IMR-90 (cell line): ENCODE data around the gene CLEC16A. TPM values are rescaled to one million over a fixed set of nuclear protein-coding genes. Genes with fewer than 3 reads are reported as not detected.
A peak's percentile ranks its signal among the peaks of the same experiment; 100 is the strongest.

ENCODE experiments used
- ATAC-seq: fragments of 200-7000 bp; cut with Tn5 transposase; 2 replicates; pipeline ENCODE4 v1.9.1; 2020; ENCODE audit warnings: low read depth, mild to moderate bottlenecking, moderate library complexity
- BruUV-seq: library from RNA; stranded (reverse); fragments of 400-500 nt; replicated peaks from 2 replicates; lab custom pipeline; 2021; lab: Mats Ljungman, UMichigan
- CTCF ChIA-PET: fragments of 300-600 bp; formaldehyde crosslinking; extraction: SDS; loops from one replicate; lab custom pipeline; 2021; ENCODE audit warnings: antibody characterized with exemption; lab: Yijun Ruan, JAX
- POLR2A ChIA-PET: fragments of 300-600 bp; sonication (Branson Sonifier 250); formaldehyde crosslinking; loops from one replicate; lab custom pipeline; 2022; ENCODE audit warnings: antibody characterized with exemption; ENCODE audit not compliant: unreplicated experiment; lab: Charles Lee
- DNase-seq: peaks from one replicate; pipeline ENCODE4 v3.0.0; 2013
- H2AFZ ChIP-seq: replicated peaks from 2 replicates; pipeline ENCODE3; 2013; ENCODE audit warnings: low read length, mild to moderate bottlenecking; ENCODE audit not compliant: poor library complexity
- H2AK5ac ChIP-seq: 2 replicates; pipeline ENCODE4 v1.6.1; 2013; ENCODE audit warnings: low read depth, low read length, inconsistent platforms
- H2AK9ac ChIP-seq: replicated peaks from 2 replicates; pipeline ENCODE3; 2013; ENCODE audit warnings: mild to moderate bottlenecking, low read depth, low read length, moderate library complexity; ENCODE audit not compliant: poor library complexity
- H2BK120ac ChIP-seq: 2 replicates; pipeline ENCODE4 v1.6.1; 2013; ENCODE audit warnings: low read depth, low read length, inconsistent platforms
- H2BK15ac ChIP-seq: 3 replicates; pipeline ENCODE4 v1.6.1; 2013; ENCODE audit warnings: low read depth, low read length, inconsistent platforms
- H2BK20ac ChIP-seq: 2 replicates; pipeline ENCODE4 v1.6.1; 2013; ENCODE audit warnings: low read depth, mild to moderate bottlenecking, inconsistent platforms, low read length, moderate library complexity
- H2BK5ac ChIP-seq: 2 replicates; pipeline ENCODE4 v1.6.1; 2013; ENCODE audit warnings: mild to moderate bottlenecking, low read depth, low read length, inconsistent platforms; ENCODE audit not compliant: poor library complexity, severe bottlenecking
- H3K14ac ChIP-seq: replicated peaks from 2 replicates; pipeline ENCODE4 v1.6.1; 2013; ENCODE audit warnings: low read depth, low read length, inconsistent platforms
- H3K18ac ChIP-seq: 2 replicates; pipeline ENCODE4 v1.6.1; 2013; ENCODE audit warnings: low read depth, low read length, control low read depth
- H3K23ac ChIP-seq: 2 replicates; pipeline ENCODE4 v1.6.1; 2013; ENCODE audit warnings: low read depth, low read length, inconsistent platforms
- H3K27ac ChIP-seq: 2 replicates; pipeline ENCODE4 v1.5.1; 2013; ENCODE audit warnings: mild to moderate bottlenecking, control low read depth, low read length; ENCODE audit not compliant: insufficient read depth
- H3K27me3 ChIP-seq: 2 replicates; pipeline ENCODE4 v1.6.1; 2013; ENCODE audit warnings: low read length; ENCODE audit not compliant: control insufficient read depth, insufficient read depth
- H3K36me3 ChIP-seq: 2 replicates; pipeline ENCODE4 v1.6.1; 2013; ENCODE audit warnings: low read length, mixed read lengths; ENCODE audit not compliant: control insufficient read depth, insufficient read depth
- H3K4ac ChIP-seq: 2 replicates; pipeline ENCODE4 v1.6.1; 2013; ENCODE audit warnings: low read depth, low read length, inconsistent platforms
- H3K4me1 ChIP-seq: 2 replicates; pipeline ENCODE4 v1.6.1; 2013; ENCODE audit warnings: low read length, mixed read lengths; ENCODE audit not compliant: control insufficient read depth, insufficient read depth
- H3K4me2 ChIP-seq: 2 replicates; pipeline ENCODE4 v1.6.1; 2013; ENCODE audit warnings: low read depth, mild to moderate bottlenecking, control low read depth, low read length, moderate library complexity
- H3K4me3 ChIP-seq: 2 replicates; pipeline ENCODE4 v1.5.1; 2013; ENCODE audit warnings: low read depth, mild to moderate bottlenecking, control low read depth, low read length, moderate library complexity; ENCODE audit not compliant: insufficient read depth
- H3K56ac ChIP-seq: 2 replicates; pipeline ENCODE4 v1.6.1; 2013; ENCODE audit warnings: low read length, inconsistent platforms; ENCODE audit not compliant: insufficient read depth; ENCODE audit errors: extremely low read depth
- H3K79me1 ChIP-seq, 2 experiments: 2 replicates each; pipeline ENCODE4 v1.6.1; 2013; ENCODE audit warnings: low read length in 2 of 2, inconsistent platforms in 1 of 2, low read depth in 1 of 2
- H3K9ac ChIP-seq: 2 replicates; pipeline ENCODE4 v1.6.1; 2013; ENCODE audit warnings: low read depth, low read length, control low read depth
- H3K9me1 ChIP-seq: 2 replicates; pipeline ENCODE4 v1.6.1; 2013; ENCODE audit warnings: low read length, inconsistent platforms; ENCODE audit not compliant: insufficient read depth
- H3K9me3 ChIP-seq: 2 replicates; pipeline ENCODE4 v1.6.1; 2013; ENCODE audit warnings: low read length; ENCODE audit not compliant: control insufficient read depth, insufficient read depth
- H4K20me1 ChIP-seq: 2 replicates; pipeline ENCODE4 v1.6.1; 2013; ENCODE audit warnings: low read length, inconsistent platforms; ENCODE audit not compliant: insufficient read depth
- H4K5ac ChIP-seq: 2 replicates; pipeline ENCODE4 v1.6.1; 2013; ENCODE audit warnings: mild to moderate bottlenecking, low read depth, low read length, control low read depth
- H4K8ac ChIP-seq, 2 experiments: 2 replicates each; pipeline ENCODE4 v1.6.1; 2013; ENCODE audit warnings: low read depth in 2 of 2, low read length in 2 of 2, control low read depth in 1 of 2, inconsistent platforms in 1 of 2
- H4K91ac ChIP-seq: 2 replicates; pipeline ENCODE4 v1.6.1; 2013; ENCODE audit warnings: low read depth, low read length, inconsistent platforms; ENCODE audit not compliant: insufficient read depth
- CEBPB ChIP-seq: IDR thresholded peaks from 2 replicates; pipeline ENCODE4 v1.6.1; 2012; ENCODE audit warnings: low read depth, low read length, improper control_type of control experiment
- CHD1 ChIP-seq: IDR thresholded peaks from 2 replicates; pipeline ENCODE4 v1.6.1; 2012; ENCODE audit warnings: low read depth, low read length, improper control_type of control experiment
- FOS ChIP-seq: fragments of 150-350 bp; IDR thresholded peaks from 2 replicates; pipeline ENCODE4 v1.6.1; 2016; ENCODE audit warnings: low read depth, low read length
- MAFK ChIP-seq: IDR thresholded peaks from 2 replicates; pipeline ENCODE4 v1.6.1; 2012; ENCODE audit warnings: low read depth, low read length, improper control_type of control experiment
- NFE2L2 ChIP-seq: fragments of 150-350 bp; IDR thresholded peaks from 2 replicates; pipeline ENCODE4 v1.6.1; 2016; ENCODE audit warnings: low read depth, mild to moderate bottlenecking, low read length
- POLR2A ChIP-seq: IDR thresholded peaks from 2 replicates; pipeline ENCODE4 v1.6.1; 2012; ENCODE audit warnings: mild to moderate bottlenecking, low read depth, low read length
- RFX5 ChIP-seq: IDR thresholded peaks from 2 replicates; pipeline ENCODE4 v1.8.0; 2012; ENCODE audit warnings: low read depth, mild to moderate bottlenecking, low read length, moderate library complexity
- SMC3 ChIP-seq: fragments of 150-350 bp; IDR thresholded peaks from 2 replicates; pipeline ENCODE4 v1.6.1; 2016; ENCODE audit warnings: low read depth, mild to moderate bottlenecking, antibody characterized with exemption, low read length, moderate library complexity
- WGBS, 2 experiments: methylation state at CpG; one replicate each; pipeline versions ENCODE4 v1.1.5 to v1.1.7; 2013; ENCODE audit warnings: missing lambda C conversion rate in 2 of 2; ENCODE audit not compliant: insufficient read length in 1 of 2; ENCODE audit errors: extremely low coverage in 2 of 2; 5-methylcytosine and 5-hydroxymethylcytosine counted together
- dilution Hi-C: fragments of 300-500 bp; cut with HindIII; formaldehyde crosslinking; loops from one replicate; pipeline ENCODE4 v1.14.3; 2018; ENCODE audit warnings: low sequenced_read_pairs; ENCODE audit not compliant: unreplicated experiment
- in situ Hi-C: fragments of 300-500 bp; cut with MboI; formaldehyde crosslinking; loops from 3 replicates; pipeline ENCODE4 v1.14.3; 2019; ENCODE audit warnings: low sequenced_read_pairs, inconsistent platforms, mixed read lengths
- intact Hi-C: fragments of 100-400 bp; cut with micrococcal nuclease; formaldehyde crosslinking; loops from 2 replicates; pipeline ENCODE4 v1.10.0; 2022
- polyA plus RNA-seq, 3 experiments: library from polyadenylated mRNA; depleted of rRNA; stranded (reverse); fragments of >200 nt; gene quantifications; 2 replicates each; pipeline ENCODE4 v1.2.3, GENCODE V29; 2012; ENCODE audit warnings: low replicate concordance in 1 of 3
- total RNA-seq: library from RNA; depleted of rRNA; stranded (reverse); fragments of >200 nt; gene quantifications from 2 replicates; pipeline ENCODE4 v1.2.3, GENCODE V29; 2012
- TF ChIP-seq, protein P1 (sequence below): conservative IDR thresholded peaks from 2 replicates; pipeline ENCODE4 v1.5.1; 2012; ENCODE audit warnings: mild to moderate bottlenecking, low read depth, low read length, improper control_type of control experiment
- TF ChIP-seq, protein P2 (sequence below): fragments of 150-350 bp; IDR thresholded peaks from 2 replicates; pipeline ENCODE4 v1.6.1; 2016; ENCODE audit warnings: low read depth, mild to moderate bottlenecking, low read length, moderate library complexity, borderline replicate concordance
- TF ChIP-seq, protein P3 (sequence below): fragments of 150-350 bp; IDR thresholded peaks from 2 replicates; pipeline ENCODE4 v1.6.1; 2017; ENCODE audit warnings: mild to moderate bottlenecking, antibody characterized with exemption, low read length, low read depth

Gene CLEC16A
- total and polyA plus RNA-seq, 2 of the 4 experiments (the other 2 are of a cell fraction): 15.9 to 16.5 TPM

DNA sequence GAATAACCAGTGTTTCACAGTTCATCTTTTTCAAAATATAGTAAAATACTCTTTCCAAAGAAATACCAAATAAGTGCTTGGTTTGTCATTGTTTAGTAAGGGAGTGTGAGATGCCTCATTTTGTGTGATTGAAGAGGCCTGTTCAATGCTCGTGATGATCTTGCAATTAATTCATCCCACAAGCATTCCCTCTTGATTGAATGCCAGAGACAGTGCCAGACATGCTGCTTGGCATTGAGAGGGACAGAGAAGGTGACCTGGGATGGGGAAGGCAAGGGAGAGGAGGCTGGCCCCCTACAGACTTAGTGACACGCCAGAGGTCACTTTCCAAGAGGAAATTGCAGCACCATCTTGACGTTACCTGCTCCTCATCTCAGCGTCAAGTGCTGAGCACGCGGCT lies 49.3 kb downstream of the CLEC16A start:
- no TSS peak for BruUV-seq
- peak overlapping the region; percentile 100 for H4K91ac ChIP-seq
- peak overlapping the region; percentile 100 for H2BK5ac ChIP-seq
- peaks cover 41% of the 10 kb centered on the region for H3K9me1 ChIP-seq
- peak overlapping the region; percentile 95 for H3K23ac ChIP-seq
- intact Hi-C loops: loop anchor here (5.0 kb wide), 1 partner anchor 109 kb away; no protein-coding TSS in a partner anchor
- peaks cover 6% of the 10 kb centered on the region for H4K20me1 ChIP-seq
- H3K27ac ChIP-seq: peak overlapping the region; percentile 98; the same call in 1 of the 2 replicates
- H2AFZ ChIP-seq: no peak overlapping the region
- H3K18ac ChIP-seq: peak overlapping the region; percentile 94
- in situ Hi-C loops: no loop called here
- ATAC-seq (no peak), DNase-seq (no peak)
- H3K9me3 ChIP-seq: no peaks in the 10 kb centered on the region
- H2BK15ac ChIP-seq: peak overlapping the region; percentile 93; the same call in 2 of the 3 replicates
- peaks cover 14% of the 10 kb centered on the region for H3K36me3 ChIP-seq
- no peak overlapping the region for H3K4me2 ChIP-seq
- no peaks in the 10 kb centered on the region for H3K27me3 ChIP-seq
- CTCF ChIA-PET: no interaction called here
- peak overlapping the region; percentile 83 to 93 for H4K8ac ChIP-seq
- peak overlapping the region; percentile 98 for H3K14ac ChIP-seq
- peaks cover 18 to 57% of the 10 kb centered on the region in 2 experiments for H3K79me1 ChIP-seq
- H2BK20ac ChIP-seq: peak overlapping the region; percentile 99
- no peak overlapping the region for H2AK9ac ChIP-seq
- H3K9ac ChIP-seq: no peak overlapping the region
- POLR2A ChIA-PET: no interaction called here
- peak overlapping the region; percentile 96 for H4K5ac ChIP-seq
- TF ChIP-seq CHD1: no peak
- TF ChIP-seq RFX5: no peak
- no peak for TF ChIP-seq POLR2A
- no peak for TF ChIP-seq NFE2L2
- no peak for TF ChIP-seq MAFK
- TF ChIP-seq SMC3: no peak
- no peak for TF ChIP-seq CEBPB
- TF ChIP-seq, protein P1, sequence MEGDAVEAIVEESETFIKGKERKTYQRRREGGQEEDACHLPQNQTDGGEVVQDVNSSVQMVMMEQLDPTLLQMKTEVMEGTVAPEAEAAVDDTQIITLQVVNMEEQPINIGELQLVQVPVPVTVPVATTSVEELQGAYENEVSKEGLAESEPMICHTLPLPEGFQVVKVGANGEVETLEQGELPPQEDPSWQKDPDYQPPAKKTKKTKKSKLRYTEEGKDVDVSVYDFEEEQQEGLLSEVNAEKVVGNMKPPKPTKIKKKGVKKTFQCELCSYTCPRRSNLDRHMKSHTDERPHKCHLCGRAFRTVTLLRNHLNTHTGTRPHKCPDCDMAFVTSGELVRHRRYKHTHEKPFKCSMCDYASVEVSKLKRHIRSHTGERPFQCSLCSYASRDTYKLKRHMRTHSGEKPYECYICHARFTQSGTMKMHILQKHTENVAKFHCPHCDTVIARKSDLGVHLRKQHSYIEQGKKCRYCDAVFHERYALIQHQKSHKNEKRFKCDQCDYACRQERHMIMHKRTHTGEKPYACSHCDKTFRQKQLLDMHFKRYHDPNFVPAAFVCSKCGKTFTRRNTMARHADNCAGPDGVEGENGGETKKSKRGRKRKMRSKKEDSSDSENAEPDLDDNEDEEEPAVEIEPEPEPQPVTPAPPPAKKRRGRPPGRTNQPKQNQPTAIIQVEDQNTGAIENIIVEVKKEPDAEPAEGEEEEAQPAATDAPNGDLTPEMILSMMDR: no peak
- TF ChIP-seq, protein P2, sequence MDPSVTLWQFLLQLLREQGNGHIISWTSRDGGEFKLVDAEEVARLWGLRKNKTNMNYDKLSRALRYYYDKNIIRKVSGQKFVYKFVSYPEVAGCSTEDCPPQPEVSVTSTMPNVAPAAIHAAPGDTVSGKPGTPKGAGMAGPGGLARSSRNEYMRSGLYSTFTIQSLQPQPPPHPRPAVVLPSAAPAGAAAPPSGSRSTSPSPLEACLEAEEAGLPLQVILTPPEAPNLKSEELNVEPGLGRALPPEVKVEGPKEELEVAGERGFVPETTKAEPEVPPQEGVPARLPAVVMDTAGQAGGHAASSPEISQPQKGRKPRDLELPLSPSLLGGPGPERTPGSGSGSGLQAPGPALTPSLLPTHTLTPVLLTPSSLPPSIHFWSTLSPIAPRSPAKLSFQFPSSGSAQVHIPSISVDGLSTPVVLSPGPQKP: no peak
- TF ChIP-seq, protein P3, sequence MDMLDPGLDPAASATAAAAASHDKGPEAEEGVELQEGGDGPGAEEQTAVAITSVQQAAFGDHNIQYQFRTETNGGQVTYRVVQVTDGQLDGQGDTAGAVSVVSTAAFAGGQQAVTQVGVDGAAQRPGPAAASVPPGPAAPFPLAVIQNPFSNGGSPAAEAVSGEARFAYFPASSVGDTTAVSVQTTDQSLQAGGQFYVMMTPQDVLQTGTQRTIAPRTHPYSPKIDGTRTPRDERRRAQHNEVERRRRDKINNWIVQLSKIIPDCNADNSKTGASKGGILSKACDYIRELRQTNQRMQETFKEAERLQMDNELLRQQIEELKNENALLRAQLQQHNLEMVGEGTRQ: no peak
- TF ChIP-seq FOS: no peak
- peak overlapping the region; percentile 98 for H2AK5ac ChIP-seq
- peak overlapping the region; percentile 47; the same call in 1 of the 2 replicates for H3K56ac ChIP-seq
- peak overlapping the region; percentile 99 for H3K4ac ChIP-seq
- no peak overlapping the region for H3K4me3 ChIP-seq
- dilution Hi-C loops: no loop called here
- H2BK120ac ChIP-seq: peak overlapping the region; percentile 99
- 100% methylated on average over 1 of the region's 6 CpGs; no CpG with 5 or more reads in 1 of the 2 experiments for WGBS, 2 experiments
- peaks cover 33% of the 10 kb centered on the region for H3K4me1 ChIP-seq
